ENCODE data around the gene MELTF. TPM values are rescaled to one million over a fixed set of nuclear protein-coding genes. Genes with fewer than 3 reads are reported as not detected.
A peak's percentile ranks its signal among the peaks of the same experiment; 100 is the strongest.

Gene MELTF
- total RNA-seq, 6 experiments from 2014 or later: 0.42 to 5.3 (median 2.0) TPM

DNA sequence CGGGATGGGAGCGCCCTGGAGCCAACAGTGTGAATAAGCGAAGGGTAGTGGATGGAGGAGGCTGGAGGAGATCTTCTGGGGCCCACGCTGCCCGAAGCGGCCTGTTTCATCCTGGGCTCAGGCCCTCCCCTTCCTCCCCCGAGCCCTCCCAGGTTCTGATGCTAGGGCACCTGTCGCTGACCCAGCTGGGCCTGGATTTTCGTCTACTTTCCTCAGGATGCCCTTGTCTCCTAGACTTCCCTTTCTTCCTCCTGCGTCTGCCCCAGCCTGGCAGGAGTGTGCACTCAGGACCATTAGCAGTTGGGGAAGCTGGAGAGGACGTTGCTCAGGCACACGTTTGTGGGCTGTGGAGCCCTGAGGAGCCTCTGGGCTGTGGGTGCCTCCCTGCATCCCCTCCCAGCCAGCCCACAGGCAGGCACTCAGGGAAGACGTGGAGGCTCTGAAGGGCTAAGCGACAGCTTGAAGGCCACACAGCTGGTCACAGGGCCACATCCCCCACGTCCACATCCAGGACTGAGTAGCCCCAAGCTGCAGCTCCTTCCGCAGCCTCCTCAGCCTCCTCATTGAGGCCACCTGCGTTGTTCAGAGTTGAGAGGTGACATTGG is 37.1 kb downstream of the MELTF start:
- H3K27me3 ChIP-seq: no peaks in the 10 kb centered on the region
- ATAC-seq (no peak), DNase-seq (peak in 1 of 3 donors; percentile 30)
- TF ChIP-seq, protein P1, sequence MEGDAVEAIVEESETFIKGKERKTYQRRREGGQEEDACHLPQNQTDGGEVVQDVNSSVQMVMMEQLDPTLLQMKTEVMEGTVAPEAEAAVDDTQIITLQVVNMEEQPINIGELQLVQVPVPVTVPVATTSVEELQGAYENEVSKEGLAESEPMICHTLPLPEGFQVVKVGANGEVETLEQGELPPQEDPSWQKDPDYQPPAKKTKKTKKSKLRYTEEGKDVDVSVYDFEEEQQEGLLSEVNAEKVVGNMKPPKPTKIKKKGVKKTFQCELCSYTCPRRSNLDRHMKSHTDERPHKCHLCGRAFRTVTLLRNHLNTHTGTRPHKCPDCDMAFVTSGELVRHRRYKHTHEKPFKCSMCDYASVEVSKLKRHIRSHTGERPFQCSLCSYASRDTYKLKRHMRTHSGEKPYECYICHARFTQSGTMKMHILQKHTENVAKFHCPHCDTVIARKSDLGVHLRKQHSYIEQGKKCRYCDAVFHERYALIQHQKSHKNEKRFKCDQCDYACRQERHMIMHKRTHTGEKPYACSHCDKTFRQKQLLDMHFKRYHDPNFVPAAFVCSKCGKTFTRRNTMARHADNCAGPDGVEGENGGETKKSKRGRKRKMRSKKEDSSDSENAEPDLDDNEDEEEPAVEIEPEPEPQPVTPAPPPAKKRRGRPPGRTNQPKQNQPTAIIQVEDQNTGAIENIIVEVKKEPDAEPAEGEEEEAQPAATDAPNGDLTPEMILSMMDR (IDR thresholded peaks at IDR 0.05): no peak
- TF ChIP-seq POLR2A (IDR thresholded peaks at IDR 0.05): no peak
- H3K4me3 ChIP-seq: no peak overlapping the region
- H3K9me3 ChIP-seq: no peaks in the 10 kb centered on the region
- intact Hi-C loops (cut with DNase I): no loop called here
- H3K27ac ChIP-seq: no peak overlapping the region
- H3K36me3 ChIP-seq: no peaks in the 10 kb centered on the region
- H3K4me1 ChIP-seq: no peaks in the 10 kb centered on the region
- WGBS (ENCODE audit: insufficient coverage, low coverage, low lambda C conversion rate, missing lambda C conversion rate): 82% methylated on average over 4 of the region's 17 CpGs

DNA sequence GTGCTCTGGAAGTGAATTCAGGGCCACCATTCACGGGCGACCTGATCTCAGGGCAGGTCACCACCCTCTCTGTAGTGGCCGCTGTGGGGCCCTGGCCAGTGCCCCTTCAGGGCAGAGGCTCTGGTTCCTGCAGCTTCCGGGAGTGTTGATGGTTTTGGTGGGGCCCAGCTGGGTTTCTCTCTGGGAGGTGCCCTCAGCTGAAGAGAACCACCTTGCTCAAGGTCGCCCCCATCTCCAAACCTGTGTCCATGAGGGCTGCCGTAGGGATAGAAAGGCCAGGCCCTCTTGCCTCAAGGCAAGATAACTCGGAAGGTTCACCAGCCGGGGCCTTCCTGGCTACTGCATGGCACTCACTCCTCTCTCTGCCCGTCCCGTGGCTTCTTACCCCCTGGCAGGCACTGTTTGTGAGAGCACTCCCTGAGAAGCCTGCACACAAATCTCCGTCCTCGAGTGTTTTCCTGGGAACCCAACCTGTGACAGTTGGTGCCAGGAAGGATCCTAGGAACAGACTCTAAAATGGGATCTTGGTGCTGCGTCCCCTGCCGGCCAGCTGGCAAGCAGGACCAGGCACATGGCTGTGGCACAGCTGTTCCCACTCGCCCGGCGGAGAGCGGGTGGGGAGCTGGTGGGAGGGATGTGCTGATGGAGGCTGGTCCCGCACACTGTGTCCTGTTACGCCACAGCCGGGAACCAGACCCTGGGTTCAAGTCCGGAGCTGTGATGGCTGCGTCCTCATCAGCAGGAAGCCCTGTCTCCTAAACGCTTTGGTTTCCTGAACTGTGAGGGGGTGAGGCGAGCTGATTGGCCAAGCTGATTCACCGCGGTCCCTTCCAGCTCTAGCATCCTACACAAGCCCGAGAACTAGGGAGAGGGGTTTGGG is 37.8 kb downstream of the MELTF start:
- WGBS (ENCODE audit: insufficient coverage, low coverage, low lambda C conversion rate, missing lambda C conversion rate): 93% methylated on average over 3 of the region's 28 CpGs
- no peak for TF ChIP-seq POLR2A (IDR thresholded peaks at IDR 0.05)
- TF ChIP-seq, protein P1 (IDR thresholded peaks at IDR 0.05): no peak
- H3K9me3 ChIP-seq: no peaks in the 10 kb centered on the region
- H3K4me3 ChIP-seq: no peak overlapping the region
- no peaks in the 10 kb centered on the region for H3K4me1 ChIP-seq
- ATAC-seq (no peak), DNase-seq (no peak)
- intact Hi-C loops (cut with DNase I): no loop called here
- no peaks in the 10 kb centered on the region for H3K36me3 ChIP-seq
- no peaks in the 10 kb centered on the region for H3K27me3 ChIP-seq
- no peak overlapping the region for H3K27ac ChIP-seq

DNA sequence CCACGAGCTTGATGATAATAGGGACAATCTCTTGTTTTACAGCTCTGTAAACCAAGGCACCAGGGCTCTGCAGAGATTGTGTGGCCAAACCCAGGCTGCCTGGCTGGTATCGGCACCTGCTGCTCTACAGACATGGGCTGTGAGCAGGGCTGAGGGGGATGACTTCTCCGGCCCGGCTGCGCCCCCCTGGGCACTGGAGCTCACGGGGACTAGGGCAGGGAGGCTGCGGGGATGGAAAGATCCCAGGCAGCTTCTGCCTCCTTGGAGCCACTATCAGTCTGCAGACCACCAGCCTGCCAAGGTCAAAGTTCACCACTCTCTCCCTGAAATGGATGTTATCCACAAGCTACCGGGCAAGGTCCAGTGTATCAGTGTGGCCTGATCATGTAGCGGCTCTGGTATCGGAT is 39.0 kb downstream of the MELTF start:
- Histone ChIP-seq H3K4me1 (no peaks in the 10 kb centered on the region), H3K27ac (no peak overlapping the region), H3K4me3 (no peak overlapping the region), H3K27me3 (no peaks in the 10 kb centered on the region), H3K9me3 (no peaks in the 10 kb centered on the region), H3K36me3 (no peaks in the 10 kb centered on the region)
- TF ChIP-seq POLR2A (IDR thresholded peaks at IDR 0.05): no peak
- TF ChIP-seq, protein P1 (IDR thresholded peaks at IDR 0.05): no peak
- no peak for ATAC-seq
- intact Hi-C loops (cut with DNase I): no loop called here
- peak in 2 of 3 donors; percentile 24 to 27 for DNase-seq
- WGBS (ENCODE audit: insufficient coverage, low coverage, low lambda C conversion rate, missing lambda C conversion rate): 70% methylated on average over 4 of the region's 10 CpGs

DNA sequence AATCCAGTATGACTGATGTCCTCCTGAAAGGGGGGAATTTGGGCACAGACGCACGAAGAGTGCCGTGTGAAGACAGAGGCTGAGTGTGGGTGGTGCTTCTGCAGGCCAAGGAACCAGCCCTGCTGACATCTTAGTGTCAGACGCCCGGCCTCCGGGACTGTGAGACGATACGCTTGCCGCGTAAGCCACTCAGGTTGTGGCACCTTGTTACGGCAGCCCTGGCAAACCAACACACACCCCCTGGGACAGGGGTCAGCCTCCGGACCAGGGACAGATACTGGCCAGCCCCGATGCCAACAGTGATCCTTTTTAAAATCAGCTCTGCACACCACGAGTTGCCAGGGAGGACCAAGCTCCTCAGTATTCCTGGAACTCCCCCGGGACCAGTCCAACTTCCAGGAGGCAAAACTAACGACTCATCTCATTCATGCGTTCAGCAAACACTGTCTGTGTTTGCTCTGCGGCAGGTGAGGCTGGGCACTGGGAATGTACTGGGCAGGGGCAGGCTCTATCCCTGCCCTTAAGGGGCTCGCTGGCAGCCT is 39.8 kb downstream of the MELTF start:
- DNase-seq (peak in 2 of 3 donors; percentile 23 to 32), ATAC-seq (no peak)
- Histone ChIP-seq H3K9me3 (no peaks in the 10 kb centered on the region), H3K27ac (no peak overlapping the region), H3K4me3 (no peak overlapping the region), H3K36me3 (no peaks in the 10 kb centered on the region), H3K27me3 (no peaks in the 10 kb centered on the region), H3K4me1 (no peaks in the 10 kb centered on the region)
- 73% methylated on average over 6 of the region's 19 CpGs for WGBS (ENCODE audit: insufficient coverage, low coverage, low lambda C conversion rate, missing lambda C conversion rate)
- TF ChIP-seq POLR2A (IDR thresholded peaks at IDR 0.05): no peak
- TF ChIP-seq, protein P1 (IDR thresholded peaks at IDR 0.05): no peak
- intact Hi-C loops (cut with DNase I): no loop called here

Data from right lobe of liver (tissue), 6 donors.